Stimulated activated CD4-positive, alpha-beta T cell treated with anti-CD3 and anti-CD28 coated beads, TNF-alpha, amount 100 ng/mL, for 1 hour (primary cell): ENCODE results near the gene RAB40B.
"Not testable (repeated sequence)": the region's sequence is repeated elsewhere in the genome, so short reads cannot be mapped to it uniquely, and the experiment has no call there.

ENCODE experiments used
- DNase-seq, 3 donors: peaks; one replicate each; pipeline ENCODE4 v3.0.0-alpha.2; 2020; ENCODE audit warnings: low read depth in 3 of 3, low spot score in 1 of 3

The RAB40B gene

DNA sequence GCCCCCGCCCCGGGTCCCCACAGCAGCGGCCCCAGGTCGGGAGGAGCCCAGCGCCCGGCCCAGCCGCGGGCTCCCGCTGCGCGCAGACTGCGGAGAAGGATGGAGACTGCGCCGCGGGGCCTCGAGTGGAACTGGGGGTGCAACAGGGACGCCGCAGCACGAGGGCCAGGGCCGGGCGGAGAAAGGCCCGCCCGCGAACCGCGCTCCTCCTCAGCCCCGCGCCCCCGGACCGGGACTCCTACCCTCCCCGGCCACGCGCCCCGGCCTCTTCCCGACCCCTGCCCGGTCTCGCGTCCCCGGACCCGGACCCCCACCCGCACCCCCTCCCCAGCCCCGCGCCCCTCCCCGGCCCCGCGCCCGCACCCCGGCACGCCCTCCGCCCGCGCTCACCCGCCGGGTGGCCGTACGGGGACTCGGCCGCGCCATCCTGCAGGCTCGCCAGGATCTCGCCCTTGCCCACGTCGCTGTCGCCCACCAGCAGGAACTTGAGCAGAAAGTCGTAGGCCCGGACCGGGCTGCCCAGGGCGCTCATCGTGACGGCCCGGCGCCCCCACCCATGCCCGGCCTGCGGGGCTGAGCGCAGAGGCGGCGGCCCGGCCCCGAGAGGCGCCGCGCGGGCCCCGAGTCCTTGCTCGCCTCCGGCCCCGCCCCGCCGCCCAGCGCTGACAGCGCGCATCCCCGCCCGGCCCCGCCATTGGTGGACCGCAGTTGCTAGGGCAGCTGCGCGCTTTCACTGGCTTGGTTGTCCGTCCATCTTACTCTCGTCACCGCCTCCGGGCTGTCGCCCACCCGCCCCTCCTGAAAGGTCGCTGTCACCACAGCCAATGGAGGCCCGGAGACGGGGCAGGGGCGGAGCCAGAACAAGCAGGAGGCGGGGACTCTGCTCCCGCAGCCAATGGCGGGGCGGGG, at the start of gene RAB40B:
Gene RAB40B (minus strand): TSS at position 634 of the 909 bp plus-strand sequence. CDS start 102 bp downstream, at position 532.
- DNase-seq, result peak; percentile 95 to 98 (median 98)

DNA sequence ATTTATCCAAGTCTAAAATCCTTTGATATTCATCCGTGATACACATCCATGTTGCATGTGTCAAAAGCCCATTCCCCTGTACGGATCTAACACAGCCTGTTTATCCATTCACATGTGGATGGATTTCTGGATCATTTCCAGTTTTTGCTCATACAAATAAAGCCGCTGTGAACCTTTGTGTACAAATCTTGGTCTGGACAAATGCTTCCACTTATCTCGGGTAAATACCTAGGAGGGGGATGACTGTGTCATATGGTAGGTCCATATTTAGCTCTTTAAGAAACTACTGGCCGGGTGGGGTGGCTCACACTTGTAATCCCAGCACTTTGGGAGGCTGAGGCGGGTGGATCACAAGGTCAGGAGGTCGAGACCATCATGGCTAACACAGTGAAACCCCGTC, 47.0 kb upstream of the RAB40B start:
- DNase-seq, result no peak

- DNase-seq, result not testable (repeated sequence)
Measured at GRCh38 chr17:82744736-82745135, 46.2 kb upstream of the RAB40B start.

- DNase-seq, result no peak
Measured at GRCh38 chr17:82743344-82744219, 45.1 kb upstream of the RAB40B start.

DNA sequence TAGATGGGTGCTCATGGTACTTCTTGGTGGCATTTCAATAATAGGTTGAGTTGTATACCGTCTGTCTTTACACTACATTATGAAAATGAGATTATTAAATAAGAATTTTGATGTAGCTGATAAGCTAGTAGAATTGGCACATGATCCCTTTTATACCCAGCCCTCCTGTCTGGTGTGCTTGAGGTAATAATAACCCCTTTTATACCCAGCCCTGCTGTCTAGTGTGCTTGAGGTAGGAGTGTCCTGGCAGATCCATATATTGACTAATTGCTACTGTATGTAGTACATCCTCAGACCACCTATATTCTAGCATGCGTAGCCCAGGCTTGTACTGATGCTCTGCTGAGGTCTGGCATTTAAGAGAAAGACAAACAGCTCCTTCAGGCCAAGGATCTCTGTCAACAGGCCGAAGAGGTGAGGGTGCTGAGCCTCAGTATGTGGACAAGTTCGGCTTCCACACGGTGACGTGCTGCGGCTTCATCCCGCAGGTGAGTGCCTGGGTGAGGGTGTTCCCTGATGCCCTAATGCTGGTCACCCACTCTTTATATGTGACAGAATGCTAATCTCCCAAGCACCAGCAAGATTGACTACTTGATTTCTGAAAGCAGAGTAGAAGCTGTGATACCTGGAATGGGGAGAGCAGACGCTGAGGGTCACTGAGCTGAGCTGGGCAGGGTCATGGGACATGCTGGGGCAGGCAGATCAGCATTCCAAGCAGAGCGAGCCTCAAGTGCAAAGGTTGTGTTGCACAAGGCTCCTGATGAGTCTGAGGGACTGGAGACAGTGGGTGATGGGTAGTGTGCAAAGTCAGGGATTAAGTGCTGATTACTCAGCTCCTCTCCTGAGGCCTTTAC, 42.6 kb upstream of the RAB40B start:
- no peak for DNase-seq

GRCh38 chr17:82737967-82738877, 39.7 kb upstream of the RAB40B start:
- DNase-seq, result no peak

GRCh38 chr17:82736511-82737185, 38.1 kb upstream of the RAB40B start:
- DNase-seq, result no peak

GRCh38 chr17:82734987-82735866, 36.7 kb upstream of the RAB40B start, which contains the start of gene FN3K:
Gene FN3K, plus strand, starts transcription at chr17:82735615. Its CDS starts 22 bp downstream, at chr17:82735637.
- no peak for DNase-seq

GRCh38 chr17:82732118-82732743, 33.7 kb upstream of the RAB40B start:
- no peak for DNase-seq

GRCh38 chr17:82729479-82730260, 31.2 kb upstream of the RAB40B start:
- no peak for DNase-seq

- DNase-seq, result no peak
Measured at GRCh38 chr17:82726427-82726826, 27.9 kb upstream of the RAB40B start.

DNA sequence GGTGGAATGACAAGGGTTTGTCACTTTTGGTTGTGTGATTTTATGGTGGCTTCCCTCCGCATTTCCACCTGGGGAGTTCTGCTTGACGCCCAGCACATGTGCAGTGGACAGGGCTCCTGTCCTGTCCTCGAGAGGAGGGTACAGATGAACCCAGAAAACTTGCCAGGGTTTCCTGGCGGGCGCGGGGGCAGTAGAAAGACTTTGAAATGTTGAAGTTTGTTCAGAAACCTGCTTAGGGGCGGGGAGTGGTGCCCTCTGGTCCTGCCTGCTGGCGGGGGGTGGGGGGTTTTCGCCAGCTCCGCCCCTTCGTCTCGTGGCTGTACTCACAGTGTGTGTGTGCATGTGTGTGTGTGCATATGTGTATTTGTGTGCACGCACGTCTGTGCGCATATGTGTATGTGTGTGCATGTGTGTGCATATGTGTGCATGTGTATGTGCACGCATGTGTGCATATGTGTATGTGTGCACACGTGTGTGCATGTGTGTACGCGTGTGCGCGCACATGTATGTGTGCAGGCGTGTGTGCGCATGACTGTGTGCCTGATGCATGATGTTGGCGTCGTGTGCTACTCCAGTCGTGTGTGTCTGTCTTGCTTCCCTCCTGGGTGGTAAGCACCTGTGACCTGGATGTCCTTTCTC, 24.8 kb upstream of the RAB40B start:
- no peak for DNase-seq

GRCh38 chr17:82722341-82723013, 24.0 kb upstream of the RAB40B start:
- no peak for DNase-seq

DNA sequence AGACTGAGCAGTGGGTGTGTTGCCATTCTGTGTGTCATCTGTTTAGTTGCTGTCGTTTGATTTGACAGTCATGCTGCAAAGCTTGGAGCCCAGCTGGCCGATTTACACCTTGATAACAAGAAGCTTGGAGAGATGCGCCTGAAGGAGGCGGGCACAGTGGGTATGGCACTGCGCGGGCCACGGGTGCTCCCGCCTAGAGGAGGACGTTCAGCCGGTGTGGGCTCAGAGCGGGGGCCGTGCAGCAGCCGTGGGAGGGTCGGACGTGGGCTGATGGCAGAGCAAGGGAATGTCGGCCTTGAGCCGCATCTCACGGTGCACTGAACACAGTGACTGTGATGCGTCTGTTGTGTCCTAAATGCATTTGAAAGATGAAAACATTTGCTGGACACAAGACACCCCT, 21.7 kb upstream of the RAB40B start:
- no peak for DNase-seq

DNA sequence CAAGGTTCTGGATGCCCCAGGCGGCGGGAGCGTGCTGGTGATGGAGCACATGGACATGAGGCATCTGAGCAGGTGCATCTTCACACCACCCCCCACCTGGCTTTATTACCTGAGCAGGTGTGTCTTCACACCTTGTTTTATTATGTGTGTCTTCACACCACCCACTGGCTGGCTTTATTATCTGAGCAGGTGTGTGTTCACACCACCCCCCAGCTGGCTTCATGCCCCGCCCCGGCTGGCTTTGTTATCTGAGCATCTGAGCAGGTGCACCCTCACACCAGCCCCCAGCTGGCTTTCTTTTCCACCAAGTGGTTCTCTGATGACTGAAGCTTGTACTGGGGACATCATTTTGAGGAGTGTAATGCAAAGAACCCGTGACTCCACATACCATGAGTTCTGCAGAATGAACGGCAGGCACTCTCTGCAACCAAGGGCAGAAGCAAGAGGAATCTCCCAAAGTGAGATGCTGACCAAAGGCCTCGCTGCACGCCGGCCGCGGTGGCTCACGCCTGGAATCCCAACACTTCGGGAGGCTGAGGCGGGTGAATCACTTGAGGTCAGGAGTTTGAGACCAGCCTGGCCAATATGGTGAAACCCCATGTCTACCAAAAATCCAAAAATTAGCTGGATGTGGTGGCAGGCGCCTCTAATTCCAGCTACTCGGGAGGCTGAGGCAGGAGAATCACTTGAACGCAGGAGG, 20.6 kb upstream of the RAB40B start:
- no peak for DNase-seq
